Stimulated activated CD8-positive, alpha-beta memory T cell treated with anti-CD3 and anti-CD28 coated beads, Interleukin-15, amount 100 ng/mL, for 48 hours (primary cell): ENCODE measurements around the gene RASA4B.

Experiments
- DNase-seq, 2 donors: peaks; one replicate each; pipeline ENCODE4 v3.0.0-alpha.2; 2020; ENCODE audit warnings: low read depth in 2 of 2

Gene RASA4B

DNA sequence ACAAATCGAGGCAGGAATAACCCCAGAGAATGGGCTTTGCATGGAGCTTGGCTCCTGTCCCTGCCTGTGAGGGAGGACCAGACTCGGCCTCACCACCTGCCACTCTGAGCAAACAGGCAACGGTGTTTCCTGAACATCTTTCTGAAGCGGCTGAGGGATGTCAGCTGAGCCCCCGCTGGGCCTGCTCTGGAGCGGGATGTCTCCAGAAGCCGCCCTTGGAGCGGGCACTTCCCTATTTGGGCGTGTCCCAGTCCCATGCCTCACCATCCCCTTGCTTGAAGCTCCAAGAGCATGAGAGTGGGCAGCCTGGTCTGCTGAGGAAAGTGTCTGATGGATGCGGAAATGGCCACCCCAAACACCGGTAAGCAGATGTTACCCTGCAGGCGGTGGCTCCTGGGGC lies 63.1 kb downstream of the RASA4B start:
- no peak for DNase-seq

DNA sequence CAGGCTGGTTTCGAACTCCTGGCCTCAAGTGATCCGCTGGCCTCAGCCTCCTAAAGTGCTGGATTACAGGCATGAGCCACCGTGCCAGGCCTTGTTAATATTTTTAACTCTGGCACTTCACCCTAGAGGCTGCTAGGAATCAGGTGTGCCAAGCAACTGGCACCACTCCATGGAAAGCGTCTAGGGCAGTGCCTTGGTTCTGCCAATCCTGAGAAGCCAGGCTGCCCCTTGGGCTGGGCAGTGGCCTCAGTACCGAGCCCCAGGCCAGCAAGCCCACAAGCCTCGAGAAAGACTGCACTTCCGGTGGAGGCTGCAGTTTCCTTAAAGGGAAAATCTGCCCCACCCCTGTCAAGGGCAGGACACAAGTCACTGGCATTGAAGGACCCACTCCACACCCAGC lies 64.3 kb downstream of the RASA4B start:
- no peak for DNase-seq

DNA sequence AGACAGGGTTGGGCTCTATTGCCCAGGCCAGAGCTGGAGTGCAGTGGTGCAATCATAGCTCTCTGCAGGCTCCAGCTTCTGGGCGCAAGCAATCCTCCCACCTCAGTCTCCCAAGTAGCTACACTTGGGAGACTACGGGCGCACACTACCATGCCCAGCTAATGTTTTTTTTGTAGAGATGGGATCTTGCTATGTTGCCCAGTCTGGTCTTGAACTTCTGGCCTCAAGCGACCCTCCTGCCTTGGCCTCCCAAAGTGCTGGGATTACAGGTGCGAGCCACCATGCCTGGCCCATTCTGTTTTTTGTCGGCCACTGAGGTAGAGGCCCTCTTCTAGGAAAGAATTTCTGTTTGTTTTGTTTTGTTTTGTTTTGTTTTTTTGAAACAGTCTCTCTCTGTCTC lies 65.1 kb downstream of the RASA4B start:
- DNase-seq, result no peak

- no peak for DNase-seq
Observed at GRCh38 chr7:102451371-102452054, 66.1 kb downstream of the RASA4B start.

DNA sequence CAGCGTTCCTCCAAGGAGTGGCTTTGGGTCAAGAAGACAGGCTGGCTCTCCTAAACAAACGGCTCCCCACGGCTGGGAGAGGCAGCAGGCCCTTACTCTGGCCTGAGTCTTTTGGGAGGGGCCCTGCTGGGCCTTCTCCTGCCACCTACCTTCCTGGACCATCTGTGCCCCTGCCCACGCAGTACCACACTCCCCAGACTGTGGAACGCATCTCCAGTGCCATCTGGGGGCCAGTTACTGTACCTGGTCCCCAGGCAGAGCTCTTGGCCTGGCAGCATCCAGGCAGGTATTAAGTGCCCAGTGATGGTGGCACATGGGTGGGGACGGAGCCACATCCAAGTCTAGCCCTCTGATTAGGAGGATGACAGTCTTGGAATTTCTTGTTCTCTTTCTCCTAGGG lies 67.3 kb downstream of the RASA4B start:
- DNase-seq, result peak in 1 of 2 donors; percentile 17

- no peak for DNase-seq
Observed at GRCh38 chr7:102449136-102449535, 68.4 kb downstream of the RASA4B start.

GRCh38 chr7:102447311-102447710 lies 70.3 kb downstream of the RASA4B start:
- no peak for DNase-seq

DNA sequence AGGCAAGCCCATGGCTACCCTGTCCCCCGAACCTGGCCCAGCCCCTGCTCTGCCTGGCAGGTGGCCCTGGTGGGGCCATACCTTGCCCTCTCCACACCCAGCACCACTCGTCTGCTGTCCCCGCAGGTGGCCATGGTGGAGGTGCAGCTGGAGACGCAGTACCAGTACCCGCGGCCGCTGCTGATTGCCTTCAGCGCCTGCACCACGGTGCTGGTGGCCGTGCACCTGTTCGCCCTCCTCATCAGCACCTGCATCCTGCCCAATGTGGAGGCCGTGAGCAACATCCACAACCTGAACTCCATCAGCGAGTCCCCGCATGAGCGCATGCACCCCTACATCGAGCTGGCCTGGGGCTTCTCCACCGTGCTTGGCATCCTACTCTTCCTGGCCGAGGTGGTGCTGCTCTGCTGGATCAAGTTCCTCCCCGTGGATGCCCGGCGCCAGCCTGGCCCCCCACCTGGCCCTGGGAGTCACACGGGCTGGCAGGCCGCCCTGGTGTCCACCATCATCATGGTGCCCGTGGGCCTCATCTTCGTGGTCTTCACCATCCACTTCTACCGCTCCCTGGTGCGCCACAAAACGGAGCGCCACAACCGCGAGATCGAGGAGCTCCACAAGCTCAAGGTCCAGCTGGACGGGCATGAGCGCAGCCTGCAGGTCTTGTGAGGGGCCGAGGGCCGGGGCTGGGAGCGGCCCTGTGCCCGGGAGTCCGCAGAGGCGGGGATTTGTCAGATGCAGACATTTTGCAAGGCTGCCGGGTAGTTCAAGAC lies 71.0 kb downstream of the RASA4B start:
- DNase-seq, result no peak

- no peak for DNase-seq
Observed at GRCh38 chr7:102445674-102446071, 71.9 kb downstream of the RASA4B start.

GRCh38 chr7:102444961-102445673 lies 72.5 kb downstream of the RASA4B start:
- no peak for DNase-seq

DNA sequence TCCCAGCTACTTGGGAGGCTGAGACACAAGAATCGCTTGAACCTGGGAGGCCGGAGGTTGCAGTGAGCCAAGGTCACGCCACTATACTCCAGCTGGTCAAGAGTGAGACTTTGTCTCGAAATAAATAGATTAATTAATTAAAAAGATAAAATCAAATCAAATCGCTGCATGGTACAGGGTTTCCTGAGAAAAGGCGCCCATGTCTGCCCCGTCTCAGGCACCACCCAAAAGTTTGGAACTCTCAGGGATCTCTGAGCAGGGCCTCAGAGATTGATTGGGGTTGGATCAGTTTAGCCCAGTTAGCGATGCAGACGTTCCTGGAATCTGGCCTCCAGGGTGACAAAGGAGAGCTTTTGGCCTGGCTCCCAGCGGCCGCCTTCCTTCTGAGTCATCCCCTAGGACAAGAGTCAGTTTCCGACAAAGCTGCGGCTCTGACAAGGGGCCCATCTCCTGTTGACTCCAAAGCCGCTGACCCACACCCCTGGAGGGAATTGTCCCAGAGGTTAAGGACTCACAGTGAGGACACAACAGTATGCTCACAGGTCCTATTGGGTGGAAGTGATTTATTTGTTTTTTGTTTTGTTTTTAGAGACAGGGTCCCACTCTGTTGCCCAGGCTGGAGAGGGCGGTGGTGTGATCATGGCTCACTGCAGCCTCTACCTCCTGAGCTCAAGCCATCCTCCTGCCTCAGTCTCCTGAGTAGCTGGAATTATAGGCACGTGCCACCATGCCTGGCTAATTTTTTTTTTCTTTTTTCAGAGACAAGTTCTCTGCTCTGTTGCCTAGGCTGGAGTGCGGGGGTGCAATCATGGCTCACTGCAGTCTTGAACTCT lies 77.4 kb downstream of the RASA4B start:
- DNase-seq, result no peak

GRCh38 chr7:102436118-102436517 lies 81.5 kb downstream of the RASA4B start:
- no peak for DNase-seq

DNA sequence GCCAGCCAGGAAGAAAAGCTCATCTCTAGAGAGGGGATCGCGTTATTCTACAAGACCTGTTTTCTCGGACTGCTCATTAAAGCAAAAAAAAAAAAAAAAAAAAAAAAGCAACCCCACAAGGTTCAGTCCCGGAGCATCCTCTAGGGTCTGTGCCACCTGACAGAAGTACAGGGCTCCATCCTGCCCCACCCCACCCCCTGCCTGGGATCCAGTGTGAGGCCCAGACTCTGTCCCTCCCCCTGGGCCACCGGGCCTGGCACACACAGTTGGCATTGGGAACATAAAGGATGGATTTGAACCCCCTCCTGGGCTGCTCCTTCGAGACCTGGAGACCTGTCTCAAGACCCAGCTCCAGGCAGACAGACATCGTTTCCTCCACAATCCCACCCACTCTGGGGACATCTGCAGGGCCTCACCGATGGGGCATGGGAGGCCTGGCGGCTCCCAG lies 83.5 kb downstream of the RASA4B start:
- DNase-seq, result peak in 1 of 2 donors; percentile 7

GRCh38 chr7:102433219-102434038 lies 84.1 kb downstream of the RASA4B start, which contains the start of gene ORAI2:
TSS of gene ORAI2 (plus strand) at chr7:102433575. CDS start at chr7:102438957, 5,382 bp downstream.
- peak; percentile 81 for DNase-seq
